PFSK-1 (cell line): Measurements from ENCODE around the gene CT45A1.

ENCODE experiments used
- FOXP2 ChIP-seq: optimal IDR thresholded peaks from 2 replicates; pipeline ENCODE3; 2011; ENCODE audit warnings: borderline replicate concordance, control low read depth, inconsistent platforms; ENCODE audit not compliant: insufficient read depth; ENCODE audit errors: extremely low read length, extremely low read depth
- POLR2AphosphoS5 ChIP-seq: IDR thresholded peaks from 2 replicates; pipeline ENCODE4 v1.6.1; 2012; ENCODE audit warnings: low read depth, mild to moderate bottlenecking, control low read depth, low read length, moderate library complexity
- REST ChIP-seq, 2 experiments: IDR thresholded peaks; 2 replicates each; pipeline versions ENCODE4 v1.6.1 to v1.8.0; 2011 to 2012; ENCODE audit warnings: low read depth in 2 of 2, low read length in 2 of 2, control low read depth in 1 of 2, inconsistent platforms in 1 of 2, mild to moderate bottlenecking in 1 of 2, moderate library complexity in 1 of 2; ENCODE audit not compliant: insufficient read depth in 1 of 2
- SIN3A ChIP-seq: IDR thresholded peaks from 2 replicates; pipeline ENCODE4 v1.6.1; 2012; ENCODE audit warnings: mild to moderate bottlenecking, low read length, moderate library complexity, borderline replicate concordance; ENCODE audit not compliant: insufficient read depth
- TAF1 ChIP-seq: IDR thresholded peaks from 2 replicates; pipeline ENCODE4 v1.6.1; 2012; ENCODE audit warnings: low read length, control low read depth, borderline replicate concordance; ENCODE audit not compliant: insufficient read depth

- TF ChIP-seq POLR2AphosphoS5 = no peak
- TF ChIP-seq REST (IDR thresholded peaks at IDR 0.05; ENCODE audit: insufficient read depth in 1 of 2, low read depth in 2 of 2, low read length in 2 of 2) = no peak
- no peak for TF ChIP-seq TAF1
- no peak for TF ChIP-seq FOXP2
- no peak for TF ChIP-seq SIN3A
Observed at GRCh38 chrX:135707880-135708279, 5.6 kb upstream of the CT45A1 start.
